ENCODE results near the gene EML6. TPM values are rescaled to one million over a fixed set of nuclear protein-coding genes. Genes with fewer than 3 reads are reported as not detected.

The EML6 gene
- total and polyA plus RNA-seq, 2 experiments from 2014 or later: 2.7 to 6.2 TPM

DNA sequence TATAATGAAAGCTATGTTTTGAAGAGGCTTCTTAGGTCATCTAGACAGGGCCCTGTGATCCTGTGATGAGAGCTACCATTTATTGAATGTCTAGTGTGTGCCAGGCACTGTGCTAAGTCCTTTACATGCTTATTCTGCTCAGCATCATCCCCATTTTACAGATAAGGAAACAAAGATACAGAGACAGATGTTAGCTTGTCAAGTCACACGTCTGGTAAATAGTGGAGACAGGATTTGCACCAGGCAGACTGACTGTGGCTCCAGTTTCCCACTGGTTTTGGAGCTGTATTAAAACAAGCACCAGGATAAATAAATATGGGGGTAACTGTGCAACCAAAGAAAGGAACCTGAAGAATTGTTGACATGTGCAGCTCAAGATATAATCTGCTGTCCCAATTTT lies 19.2 kb upstream of the EML6 start:
- no peak for DNase-seq (ENCODE audit: low spot score)
- peaks cover 3% of the 10 kb centered on the region; the same call in 2 of the 3 replicates for H3K9me3 Mint-ChIP-seq

DNA sequence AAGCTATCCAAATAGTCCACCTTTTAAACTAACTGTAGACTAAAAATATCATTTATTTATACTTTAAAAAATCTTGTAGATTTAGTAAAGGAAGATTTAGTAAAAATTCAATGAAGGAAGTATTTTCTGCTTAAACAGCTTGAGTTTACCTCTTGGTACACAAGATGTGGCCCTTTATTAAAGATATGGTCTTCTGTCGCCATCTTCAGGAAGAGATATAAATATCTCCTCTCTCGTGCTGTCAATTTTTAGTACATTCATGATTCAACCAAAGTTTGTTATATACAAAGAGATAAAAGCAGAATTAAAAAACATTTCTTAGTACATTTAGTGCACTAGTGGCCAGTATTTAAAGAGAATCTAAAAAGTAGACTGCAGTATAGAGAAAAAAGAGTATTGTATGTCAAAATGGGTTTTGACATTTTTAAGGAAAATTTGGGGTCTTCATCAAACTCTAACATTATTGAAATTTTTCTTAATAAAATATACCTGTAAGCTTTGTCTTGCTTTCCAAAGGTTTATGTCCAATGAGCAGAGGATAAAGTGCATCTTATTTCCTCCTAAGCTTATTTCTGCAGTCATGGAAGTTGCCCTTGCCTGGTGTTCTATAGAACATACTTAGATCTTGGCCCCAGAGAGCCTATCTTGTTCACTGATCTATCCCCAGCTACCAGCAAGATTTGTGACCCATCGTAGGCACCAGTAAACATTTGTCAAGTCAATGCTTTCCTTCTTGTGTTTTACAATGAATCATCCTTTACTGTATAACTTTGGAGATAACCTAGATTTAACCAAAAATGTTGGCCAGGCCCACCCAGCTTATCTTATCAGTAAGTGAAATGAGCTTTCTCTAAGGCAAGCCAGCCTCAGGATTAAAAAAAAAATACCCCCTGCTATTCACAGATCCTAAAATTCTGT lies 18.5 kb upstream of the EML6 start:
- TF ChIP-seq, protein P1, sequence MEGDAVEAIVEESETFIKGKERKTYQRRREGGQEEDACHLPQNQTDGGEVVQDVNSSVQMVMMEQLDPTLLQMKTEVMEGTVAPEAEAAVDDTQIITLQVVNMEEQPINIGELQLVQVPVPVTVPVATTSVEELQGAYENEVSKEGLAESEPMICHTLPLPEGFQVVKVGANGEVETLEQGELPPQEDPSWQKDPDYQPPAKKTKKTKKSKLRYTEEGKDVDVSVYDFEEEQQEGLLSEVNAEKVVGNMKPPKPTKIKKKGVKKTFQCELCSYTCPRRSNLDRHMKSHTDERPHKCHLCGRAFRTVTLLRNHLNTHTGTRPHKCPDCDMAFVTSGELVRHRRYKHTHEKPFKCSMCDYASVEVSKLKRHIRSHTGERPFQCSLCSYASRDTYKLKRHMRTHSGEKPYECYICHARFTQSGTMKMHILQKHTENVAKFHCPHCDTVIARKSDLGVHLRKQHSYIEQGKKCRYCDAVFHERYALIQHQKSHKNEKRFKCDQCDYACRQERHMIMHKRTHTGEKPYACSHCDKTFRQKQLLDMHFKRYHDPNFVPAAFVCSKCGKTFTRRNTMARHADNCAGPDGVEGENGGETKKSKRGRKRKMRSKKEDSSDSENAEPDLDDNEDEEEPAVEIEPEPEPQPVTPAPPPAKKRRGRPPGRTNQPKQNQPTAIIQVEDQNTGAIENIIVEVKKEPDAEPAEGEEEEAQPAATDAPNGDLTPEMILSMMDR (conservative IDR thresholded peaks at IDR 0.05; ENCODE audit: low read depth in 2 of 2): peak; percentile 60 to 75
- TF ChIP-seq POLR2AphosphoS5 (IDR thresholded peaks at IDR 0.05; ENCODE audit: low read depth): no peak
- peaks cover 6% of the 10 kb centered on the region; the same call in 1 of the 3 replicates for H3K4me1 Mint-ChIP-seq
- Histone ChIP-seq H3K4me2 (no peak overlapping the region), H4K20me1 (replicated peaks; ENCODE audit: insufficient read depth) (no peaks in the 10 kb centered on the region), H3K27ac (ENCODE audit: low read depth) (no peak overlapping the region), H3K4me3 (no peak overlapping the region), H3K4me1 (ENCODE audit: insufficient read depth) (no peaks in the 10 kb centered on the region), H2AFZ (no peak overlapping the region), H3F3A (replicated peaks; ENCODE audit: low read depth) (no peaks in the 10 kb centered on the region), H3K27me3 (ENCODE audit: insufficient read depth) (peaks cover 7% of the 10 kb centered on the region; the same call in 1 of the 2 replicates), H3K9me2 (ENCODE audit: insufficient read depth) (no peaks in the 10 kb centered on the region), H3K36me3 (ENCODE audit: insufficient read depth) (no peaks in the 10 kb centered on the region), H3K79me2 (replicated peaks; ENCODE audit: insufficient read depth) (no peaks in the 10 kb centered on the region)
- ATAC-seq: no peak
- H3K27me3 Mint-ChIP-seq (ENCODE audit: insufficient read depth, low read depth, poor library complexity): peaks cover 4% of the 10 kb centered on the region
- H3K27ac Mint-ChIP-seq: no peak overlapping the region
- DNase-seq (ENCODE audit: low spot score): peak; percentile 65
- peaks cover 3% of the 10 kb centered on the region; the same call in 2 of the 3 replicates for H3K9me3 Mint-ChIP-seq
- H3K4me3 Mint-ChIP-seq: no peak overlapping the region
- no peaks in the 10 kb centered on the region for H3K36me3 Mint-ChIP-seq (ENCODE audit: low read depth)

More for the DNA sequence above, 19.2 kb upstream of the EML6 start:
- H3F3A ChIP-seq (replicated peaks; ENCODE audit: low read depth): no peaks in the 10 kb centered on the region
- no peaks in the 10 kb centered on the region for H3K79me2 ChIP-seq (replicated peaks; ENCODE audit: insufficient read depth)
- H3K4me2 ChIP-seq: no peak overlapping the region
- H3K4me1 Mint-ChIP-seq: peaks cover 3% of the 10 kb centered on the region; the same call in 1 of the 3 replicates
- no peak overlapping the region for H2AFZ ChIP-seq
- H3K27me3 Mint-ChIP-seq (ENCODE audit: insufficient read depth, low read depth, poor library complexity): no peaks in the 10 kb centered on the region
- TF ChIP-seq ZNF114 (CRISPR knock-in tag; IDR thresholded peaks at IDR 0.05): no peak
- no peak for TF ChIP-seq EZH2phosphoT487 (IDR thresholded peaks at IDR 0.05; ENCODE audit: unreplicated experiment)
- no peak for TF ChIP-seq EZH2 (IDR thresholded peaks at IDR 0.05; ENCODE audit: low read depth, unreplicated experiment)
- TF ChIP-seq STAT1 (IDR thresholded peaks at IDR 0.05; ENCODE audit: unreplicated experiment): no peak
- no peak for TF ChIP-seq ZNF331 (CRISPR knock-in tag; IDR thresholded peaks at IDR 0.05; ENCODE audit: low read depth)
- TF ChIP-seq CREB1 (CRISPR knock-in tag; IDR thresholded peaks at IDR 0.05; ENCODE audit: low read depth): no peak
- TF ChIP-seq, protein P2, sequence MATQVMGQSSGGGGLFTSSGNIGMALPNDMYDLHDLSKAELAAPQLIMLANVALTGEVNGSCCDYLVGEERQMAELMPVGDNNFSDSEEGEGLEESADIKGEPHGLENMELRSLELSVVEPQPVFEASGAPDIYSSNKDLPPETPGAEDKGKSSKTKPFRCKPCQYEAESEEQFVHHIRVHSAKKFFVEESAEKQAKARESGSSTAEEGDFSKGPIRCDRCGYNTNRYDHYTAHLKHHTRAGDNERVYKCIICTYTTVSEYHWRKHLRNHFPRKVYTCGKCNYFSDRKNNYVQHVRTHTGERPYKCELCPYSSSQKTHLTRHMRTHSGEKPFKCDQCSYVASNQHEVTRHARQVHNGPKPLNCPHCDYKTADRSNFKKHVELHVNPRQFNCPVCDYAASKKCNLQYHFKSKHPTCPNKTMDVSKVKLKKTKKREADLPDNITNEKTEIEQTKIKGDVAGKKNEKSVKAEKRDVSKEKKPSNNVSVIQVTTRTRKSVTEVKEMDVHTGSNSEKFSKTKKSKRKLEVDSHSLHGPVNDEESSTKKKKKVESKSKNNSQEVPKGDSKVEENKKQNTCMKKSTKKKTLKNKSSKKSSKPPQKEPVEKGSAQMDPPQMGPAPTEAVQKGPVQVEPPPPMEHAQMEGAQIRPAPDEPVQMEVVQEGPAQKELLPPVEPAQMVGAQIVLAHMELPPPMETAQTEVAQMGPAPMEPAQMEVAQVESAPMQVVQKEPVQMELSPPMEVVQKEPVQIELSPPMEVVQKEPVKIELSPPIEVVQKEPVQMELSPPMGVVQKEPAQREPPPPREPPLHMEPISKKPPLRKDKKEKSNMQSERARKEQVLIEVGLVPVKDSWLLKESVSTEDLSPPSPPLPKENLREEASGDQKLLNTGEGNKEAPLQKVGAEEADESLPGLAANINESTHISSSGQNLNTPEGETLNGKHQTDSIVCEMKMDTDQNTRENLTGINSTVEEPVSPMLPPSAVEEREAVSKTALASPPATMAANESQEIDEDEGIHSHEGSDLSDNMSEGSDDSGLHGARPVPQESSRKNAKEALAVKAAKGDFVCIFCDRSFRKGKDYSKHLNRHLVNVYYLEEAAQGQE (IDR thresholded peaks at IDR 0.05; ENCODE audit: unreplicated experiment): no peak
- TF ChIP-seq JUNB (IDR thresholded peaks at IDR 0.05; ENCODE audit: unreplicated experiment): no peak
- no peak for TF ChIP-seq POLR2AphosphoS5 (IDR thresholded peaks at IDR 0.05; ENCODE audit: low read depth)
- no peaks in the 10 kb centered on the region for H3K4me1 ChIP-seq (ENCODE audit: insufficient read depth)
- no peaks in the 10 kb centered on the region; the same call in 1 of the 2 replicates for H3K27me3 ChIP-seq (ENCODE audit: insufficient read depth)
- no peaks in the 10 kb centered on the region for H4K20me1 ChIP-seq (replicated peaks; ENCODE audit: insufficient read depth)
- H3K9me2 ChIP-seq (ENCODE audit: insufficient read depth): no peaks in the 10 kb centered on the region
- H3K36me3 Mint-ChIP-seq (ENCODE audit: low read depth): no peaks in the 10 kb centered on the region
- H3K27ac Mint-ChIP-seq: no peak overlapping the region
- no peak overlapping the region for H3K27ac ChIP-seq (ENCODE audit: low read depth)
- no peak overlapping the region for H3K4me3 ChIP-seq
- H3K4me3 Mint-ChIP-seq: no peak overlapping the region
- H3K36me3 ChIP-seq (ENCODE audit: insufficient read depth): no peaks in the 10 kb centered on the region
- ATAC-seq: no peak

Data from GM23338 (cell line).